ENCODE results near the gene MOB3B. TPM values are rescaled to one million over a fixed set of nuclear protein-coding genes. Genes with fewer than 3 reads are reported as not detected.

MOB3B gene
- total RNA-seq, 4 donors from 2014 or later, result 9.8 to 17.6 (median 14.6) TPM

DNA sequence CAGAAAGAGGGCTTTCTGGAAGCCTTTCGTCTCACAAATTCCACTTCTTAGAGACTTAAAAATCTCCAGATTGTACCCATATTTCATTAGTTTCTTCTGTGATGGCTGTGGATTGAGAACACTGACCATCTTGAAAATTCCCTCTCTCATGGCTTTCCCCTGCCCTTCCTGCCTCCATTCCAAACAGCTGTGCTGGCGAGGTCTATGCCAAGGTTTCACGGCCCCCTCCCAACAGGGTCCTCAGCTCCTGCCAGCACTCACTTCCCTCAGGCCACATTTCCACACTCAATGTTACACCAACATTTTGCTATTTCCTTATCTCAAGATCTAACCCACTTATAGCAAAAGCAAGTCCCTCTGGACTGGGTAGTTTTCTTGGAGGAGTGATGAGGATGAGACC lies 192.4 kb downstream of the MOB3B start:
- Histone ChIP-seq H3K27me3 (no peaks in the 10 kb centered on the region), H3K36me3 (no peaks in the 10 kb centered on the region), H3K9me3 (no peaks in the 10 kb centered on the region), H3K4me3 (replicated peaks in 1 of 3) (no peak overlapping the region), H3K27ac (no peak overlapping the region), H3K4me1 (peaks cover 25 to 56% of the 10 kb centered on the region in 2 donors)
- intact Hi-C loops (cut with DNase I), result no loop called here
- DNase-seq, result no peak
- WGBS, 2 donors, result 88 to 93% methylated on average over 3 of the region's 3 CpGs
- no peak for TF ChIP-seq POLR2A (IDR thresholded peaks at IDR 0.05)
- TF ChIP-seq, protein P1, sequence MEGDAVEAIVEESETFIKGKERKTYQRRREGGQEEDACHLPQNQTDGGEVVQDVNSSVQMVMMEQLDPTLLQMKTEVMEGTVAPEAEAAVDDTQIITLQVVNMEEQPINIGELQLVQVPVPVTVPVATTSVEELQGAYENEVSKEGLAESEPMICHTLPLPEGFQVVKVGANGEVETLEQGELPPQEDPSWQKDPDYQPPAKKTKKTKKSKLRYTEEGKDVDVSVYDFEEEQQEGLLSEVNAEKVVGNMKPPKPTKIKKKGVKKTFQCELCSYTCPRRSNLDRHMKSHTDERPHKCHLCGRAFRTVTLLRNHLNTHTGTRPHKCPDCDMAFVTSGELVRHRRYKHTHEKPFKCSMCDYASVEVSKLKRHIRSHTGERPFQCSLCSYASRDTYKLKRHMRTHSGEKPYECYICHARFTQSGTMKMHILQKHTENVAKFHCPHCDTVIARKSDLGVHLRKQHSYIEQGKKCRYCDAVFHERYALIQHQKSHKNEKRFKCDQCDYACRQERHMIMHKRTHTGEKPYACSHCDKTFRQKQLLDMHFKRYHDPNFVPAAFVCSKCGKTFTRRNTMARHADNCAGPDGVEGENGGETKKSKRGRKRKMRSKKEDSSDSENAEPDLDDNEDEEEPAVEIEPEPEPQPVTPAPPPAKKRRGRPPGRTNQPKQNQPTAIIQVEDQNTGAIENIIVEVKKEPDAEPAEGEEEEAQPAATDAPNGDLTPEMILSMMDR (IDR thresholded peaks at IDR 0.05), result no peak

GRCh38 chr9:27336829-27337228 lies 192.8 kb downstream of the MOB3B start:
- Histone ChIP-seq H3K27me3 (no peaks in the 10 kb centered on the region), H3K9me3 (no peaks in the 10 kb centered on the region), H3K27ac (no peak overlapping the region), H3K4me1 (peaks cover 25 to 52% of the 10 kb centered on the region in 2 donors), H3K36me3 (no peaks in the 10 kb centered on the region), H3K4me3 (replicated peaks in 1 of 3) (no peak overlapping the region)
- TF ChIP-seq, protein P1 (IDR thresholded peaks at IDR 0.05), result no peak
- no peak for TF ChIP-seq POLR2A (IDR thresholded peaks at IDR 0.05)
- no peak for DNase-seq
- WGBS, 2 donors, result 93 to 96% methylated on average over 10 of the region's 10 CpGs
- intact Hi-C loops (cut with DNase I), result no loop called here

- TF ChIP-seq, protein P1 (IDR thresholded peaks at IDR 0.05), result no peak
- no peak for TF ChIP-seq POLR2A (IDR thresholded peaks at IDR 0.05)
- peaks cover 25 to 45% of the 10 kb centered on the region in 2 donors for H3K4me1 ChIP-seq
- no peak overlapping the region for H3K4me3 ChIP-seq (replicated peaks in 1 of 3)
- H3K9me3 ChIP-seq, result no peaks in the 10 kb centered on the region
- no peak overlapping the region for H3K27ac ChIP-seq
- no peaks in the 10 kb centered on the region for H3K36me3 ChIP-seq
- DNase-seq, result no peak
- intact Hi-C loops (cut with DNase I), result no loop called here
- WGBS, 2 donors, result 97% methylated on average over 1 of the region's 1 CpG
- H3K27me3 ChIP-seq, result no peaks in the 10 kb centered on the region
Observed at GRCh38 chr9:27336126-27336525, 193.5 kb downstream of the MOB3B start.

GRCh38 chr9:27335075-27335474 lies 194.5 kb downstream of the MOB3B start:
- no peak for DNase-seq

More at GRCh38 chr9:27335075-27335474, 194.5 kb downstream of the MOB3B start:
- H3K27ac ChIP-seq, result no peak overlapping the region
- 91 to 95% methylated on average over 6 of the region's 6 CpGs for WGBS, 2 donors
- H3K27me3 ChIP-seq, result no peaks in the 10 kb centered on the region
- peaks cover 19 to 34% of the 10 kb centered on the region in 2 donors for H3K4me1 ChIP-seq
- no peaks in the 10 kb centered on the region for H3K36me3 ChIP-seq
- no peak for TF ChIP-seq POLR2A (IDR thresholded peaks at IDR 0.05)
- TF ChIP-seq, protein P1 (IDR thresholded peaks at IDR 0.05), result no peak
- H3K9me3 ChIP-seq, result no peaks in the 10 kb centered on the region
- intact Hi-C loops (cut with DNase I), result no loop called here
- H3K4me3 ChIP-seq (replicated peaks in 1 of 3), result no peak overlapping the region
